Trophoblast cell (in vitro differentiated cells and primary cell): ENCODE data around the gene RANGRF.

ENCODE experiments used
- DNase-seq, 2 donors: peaks; one replicate each; pipeline ENCODE4 v3.0.0-alpha.2; 2016
- H2AFZ ChIP-seq: 2 replicates; pipeline ENCODE4 v1.6.1; 2013; ENCODE audit warnings: low read length, moderate library complexity, mild to moderate bottlenecking; ENCODE audit not compliant: insufficient read depth, poor library complexity
- H2AK5ac ChIP-seq: 2 replicates; pipeline ENCODE4 v1.6.1; 2013; ENCODE audit warnings: mild to moderate bottlenecking, low read length
- H2BK120ac ChIP-seq: 2 replicates; pipeline ENCODE4 v1.6.1; 2013; ENCODE audit warnings: low read length, mild to moderate bottlenecking, moderate library complexity; ENCODE audit not compliant: insufficient read depth, poor library complexity
- H2BK12ac ChIP-seq: 2 replicates; pipeline ENCODE4 v1.6.1; 2013; ENCODE audit warnings: mild to moderate bottlenecking, low read length, moderate library complexity
- H2BK5ac ChIP-seq: 2 replicates; pipeline ENCODE4 v1.6.1; 2013; ENCODE audit warnings: low read length, low read depth, moderate library complexity, mild to moderate bottlenecking; ENCODE audit not compliant: poor library complexity
- H3K14ac ChIP-seq: 2 replicates; pipeline ENCODE4 v1.6.1; 2013; ENCODE audit warnings: mild to moderate bottlenecking, low read length
- H3K18ac ChIP-seq: 2 replicates; pipeline ENCODE4 v1.6.1; 2013; ENCODE audit warnings: mild to moderate bottlenecking, low read length
- H3K23ac ChIP-seq: 2 replicates; pipeline ENCODE4 v1.6.1; 2013; ENCODE audit warnings: low read length
- H3K27ac ChIP-seq: 2 replicates; pipeline ENCODE4 v1.5.1; 2013; ENCODE audit warnings: low read depth, mild to moderate bottlenecking, inconsistent platforms, low read length, moderate library complexity
- H3K27me3 ChIP-seq: 2 replicates; pipeline ENCODE4 v1.6.1; 2013; ENCODE audit warnings: inconsistent platforms, mild to moderate bottlenecking, low read length, moderate library complexity; ENCODE audit not compliant: insufficient read depth
- H3K36me3 ChIP-seq, 2 experiments: 1 replicate in 1 of 2; 2 replicates in 1 of 2; pipeline ENCODE4 v1.6.1; 2013; ENCODE audit warnings: low read length in 2 of 2, mild to moderate bottlenecking in 2 of 2, moderate library complexity in 1 of 2; ENCODE audit not compliant: insufficient read depth in 2 of 2, control insufficient read depth in 1 of 2
- H3K4ac ChIP-seq: 2 replicates; pipeline ENCODE4 v1.6.1; 2013; ENCODE audit warnings: low read depth, mild to moderate bottlenecking, low read length, moderate library complexity
- H3K4me1 ChIP-seq, 2 experiments: 1 replicate in 1 of 2; 2 replicates in 1 of 2; pipeline ENCODE4 v1.6.1; 2013; ENCODE audit warnings: low read length in 2 of 2, mild to moderate bottlenecking in 2 of 2, moderate library complexity in 1 of 2; ENCODE audit not compliant: insufficient read depth in 2 of 2, control insufficient read depth in 1 of 2
- H3K4me2 ChIP-seq: 2 replicates; pipeline ENCODE4 v1.6.1; 2013; ENCODE audit warnings: inconsistent platforms, mild to moderate bottlenecking, low read length, moderate library complexity
- H3K4me3 ChIP-seq: 2 replicates; pipeline ENCODE4 v1.5.1; 2013; ENCODE audit warnings: mild to moderate bottlenecking, low read depth, low read length, inconsistent platforms
- H3K79me1 ChIP-seq: one replicate; pipeline ENCODE4 v1.6.1; 2013; ENCODE audit warnings: low read length
- H3K79me2 ChIP-seq: 2 replicates; pipeline ENCODE4 v1.6.1; 2013; ENCODE audit warnings: low read length, mild to moderate bottlenecking; ENCODE audit not compliant: control insufficient read depth, insufficient read depth, poor library complexity
- H3K9ac ChIP-seq: 2 replicates; pipeline ENCODE4 v1.6.1; 2013; ENCODE audit warnings: mild to moderate bottlenecking, low read length
- H3K9me3 ChIP-seq: 2 replicates; pipeline ENCODE4 v1.6.1; 2013; ENCODE audit warnings: low read depth, mild to moderate bottlenecking, control low read depth, inconsistent platforms, low read length; ENCODE audit not compliant: insufficient read depth
- H4K12ac ChIP-seq: 2 replicates; pipeline ENCODE4 v1.6.1; 2013; ENCODE audit warnings: low read depth, mild to moderate bottlenecking, low read length, moderate library complexity
- H4K8ac ChIP-seq: 2 replicates; pipeline ENCODE4 v1.6.1; 2013; ENCODE audit warnings: low read depth, mild to moderate bottlenecking, low read length, moderate library complexity
- H4K91ac ChIP-seq: one replicate; pipeline ENCODE4 v1.6.1; 2013; ENCODE audit warnings: low read depth, mild to moderate bottlenecking, low read length, moderate library complexity
- WGBS: extraction: QIAGEN DNeasy Blood & Tissue Kit; methylation state at CpG from one replicate; pipeline ENCODE4 v1.1.7; 2013; ENCODE audit warnings: missing lambda C conversion rate; ENCODE audit not compliant: insufficient read length, insufficient coverage; ENCODE audit errors: extremely low coverage; 5-methylcytosine and 5-hydroxymethylcytosine counted together

RANGRF gene

DNA sequence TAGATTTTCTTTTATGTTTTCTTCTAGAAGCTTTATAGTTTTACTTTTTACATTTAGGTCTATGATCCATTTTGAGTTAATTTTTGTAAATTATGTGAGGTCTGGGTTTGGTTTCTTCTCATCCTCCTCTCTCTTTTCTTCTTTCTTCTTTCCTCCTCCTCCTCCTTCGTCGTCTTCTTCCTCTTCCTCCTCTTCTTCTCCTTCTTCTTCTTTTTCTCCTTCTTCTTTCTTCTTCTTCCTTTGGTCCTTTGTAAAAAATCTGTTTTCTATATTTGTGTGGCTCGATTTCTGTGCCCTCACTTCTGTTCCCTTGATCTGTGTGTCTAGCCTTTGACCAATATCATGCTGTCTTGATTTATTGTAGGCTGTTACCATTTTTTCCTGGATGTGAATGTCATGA lies 11.8 kb downstream of the RANGRF start:
- WGBS: no CpG with 5 or more reads among the region's 3 CpGs
- H3K79me2 ChIP-seq: peaks cover 2% of the 10 kb centered on the region
- no peaks in the 10 kb centered on the region for H3K27me3 ChIP-seq
- H3K9ac ChIP-seq: no peak overlapping the region
- H2BK5ac ChIP-seq: no peak overlapping the region
- H3K27ac ChIP-seq: no peak overlapping the region
- no peaks in the 10 kb centered on the region for H3K4me1 ChIP-seq
- no peak for DNase-seq
- H2BK120ac ChIP-seq: no peak overlapping the region
- no peaks in the 10 kb centered on the region for H3K9me3 ChIP-seq
- H3K14ac ChIP-seq: no peak overlapping the region
- H3K36me3 ChIP-seq: no peaks in the 10 kb centered on the region
- no peak overlapping the region for H3K4me3 ChIP-seq
- no peak overlapping the region for H2BK12ac ChIP-seq
- peaks cover 5% of the 10 kb centered on the region for H3K79me1 ChIP-seq
- no peak overlapping the region for H4K12ac ChIP-seq
- no peak overlapping the region for H4K91ac ChIP-seq
- H3K4ac ChIP-seq: no peak overlapping the region
- H2AK5ac ChIP-seq: no peak overlapping the region
- H4K8ac ChIP-seq: no peak overlapping the region
- no peak overlapping the region for H3K23ac ChIP-seq
- no peak overlapping the region for H2AFZ ChIP-seq
- H3K4me2 ChIP-seq: no peak overlapping the region
- no peak overlapping the region for H3K18ac ChIP-seq

DNA sequence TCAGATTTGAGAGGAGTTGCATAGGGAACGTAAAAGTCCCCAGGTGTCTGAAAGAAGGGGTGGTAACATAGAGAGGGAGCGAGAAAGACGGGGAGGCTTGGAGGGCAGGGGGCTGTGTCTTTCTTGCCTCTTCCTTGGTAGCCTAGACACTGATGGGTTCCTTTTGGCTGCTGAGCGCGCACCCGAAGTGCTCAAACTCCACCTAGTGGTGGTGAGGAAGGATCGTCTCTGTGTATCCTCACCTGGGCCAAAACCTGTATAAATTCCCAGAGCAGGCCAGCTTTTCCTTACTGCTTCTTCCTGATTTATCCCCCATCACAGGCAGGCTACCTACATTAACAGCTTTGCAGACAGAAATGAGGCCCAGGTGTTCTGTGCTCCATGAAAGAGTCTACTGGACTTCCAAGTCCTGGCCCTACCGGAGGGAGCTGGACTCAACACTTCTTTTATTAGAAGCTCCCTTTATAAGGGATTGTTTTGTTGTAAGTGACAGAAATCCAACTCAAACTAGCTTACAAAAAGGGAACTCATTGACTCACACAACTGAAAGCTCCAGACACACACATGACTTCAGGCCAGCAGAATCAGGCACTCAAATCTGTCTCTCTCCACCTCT lies 12.3 kb downstream of the RANGRF start:
- Histone ChIP-seq H3K18ac (no peak overlapping the region), H3K4me1 (no peaks in the 10 kb centered on the region), H3K36me3 (no peaks in the 10 kb centered on the region), H2BK120ac (no peak overlapping the region), H3K23ac (no peak overlapping the region), H3K9me3 (no peaks in the 10 kb centered on the region), H3K9ac (no peak overlapping the region), H3K27ac (no peak overlapping the region), H3K4ac (no peak overlapping the region), H3K4me3 (no peak overlapping the region), H2BK5ac (no peak overlapping the region), H4K91ac (no peak overlapping the region), H2BK12ac (no peak overlapping the region), H3K79me1 (peaks cover under 1% of the 10 kb centered on the region), H3K79me2 (no peaks in the 10 kb centered on the region), H4K8ac (no peak overlapping the region), H3K4me2 (no peak overlapping the region), H2AK5ac (no peak overlapping the region), H4K12ac (no peak overlapping the region), H2AFZ (no peak overlapping the region), H3K27me3 (no peaks in the 10 kb centered on the region), H3K14ac (no peak overlapping the region)
- peak; percentile 62 to 85 for DNase-seq
- WGBS: no CpG with 5 or more reads among the region's 8 CpGs

DNA sequence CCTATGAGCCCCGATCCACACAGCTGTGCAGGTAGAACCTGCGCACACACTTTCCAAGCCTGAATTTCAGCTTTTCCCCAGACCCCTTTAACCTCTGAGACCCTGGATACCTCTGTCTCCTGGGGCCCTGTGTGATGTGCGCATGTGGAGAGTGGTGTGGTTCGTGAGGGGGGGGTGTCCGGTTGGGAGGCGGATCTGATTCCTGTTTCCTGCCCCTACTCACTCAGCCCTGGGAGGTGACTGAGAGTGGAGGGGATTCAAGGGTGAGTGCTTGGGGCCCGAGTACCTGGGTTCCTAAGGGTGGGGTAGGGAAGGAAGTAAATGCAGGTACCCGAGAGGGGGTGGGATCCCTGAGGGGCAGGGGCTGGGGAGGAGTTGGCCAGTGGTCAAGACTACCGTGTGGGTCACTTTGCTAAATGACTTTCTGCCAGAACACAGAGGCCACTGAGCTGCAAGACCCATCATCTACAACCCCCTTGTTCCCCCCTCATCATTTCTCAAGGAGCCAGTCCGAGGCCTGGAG lies 22.2 kb downstream of the RANGRF start:
- Histone ChIP-seq H3K4me1 (peaks cover 4 to 7% of the 10 kb centered on the region in 2 experiments), H3K4ac (no peak overlapping the region), H3K9me3 (peaks cover 5% of the 10 kb centered on the region), H3K27ac (no peak overlapping the region), H3K14ac (no peak overlapping the region), H4K8ac (no peak overlapping the region), H3K79me1 (no peaks in the 10 kb centered on the region), H3K27me3 (peaks cover 13% of the 10 kb centered on the region), H2BK5ac (no peak overlapping the region), H2BK12ac (no peak overlapping the region), H4K12ac (no peak overlapping the region), H2BK120ac (no peak overlapping the region), H3K4me3 (no peak overlapping the region), H3K36me3 (no peaks in the 10 kb centered on the region), H3K4me2 (no peak overlapping the region), H3K18ac (no peak overlapping the region), H4K91ac (no peak overlapping the region), H3K23ac (no peak overlapping the region), H3K79me2 (no peaks in the 10 kb centered on the region), H2AK5ac (no peak overlapping the region), H3K9ac (no peak overlapping the region), H2AFZ (no peak overlapping the region)
- WGBS: no CpG with 5 or more reads among the region's 10 CpGs
- no peak for DNase-seq

DNA sequence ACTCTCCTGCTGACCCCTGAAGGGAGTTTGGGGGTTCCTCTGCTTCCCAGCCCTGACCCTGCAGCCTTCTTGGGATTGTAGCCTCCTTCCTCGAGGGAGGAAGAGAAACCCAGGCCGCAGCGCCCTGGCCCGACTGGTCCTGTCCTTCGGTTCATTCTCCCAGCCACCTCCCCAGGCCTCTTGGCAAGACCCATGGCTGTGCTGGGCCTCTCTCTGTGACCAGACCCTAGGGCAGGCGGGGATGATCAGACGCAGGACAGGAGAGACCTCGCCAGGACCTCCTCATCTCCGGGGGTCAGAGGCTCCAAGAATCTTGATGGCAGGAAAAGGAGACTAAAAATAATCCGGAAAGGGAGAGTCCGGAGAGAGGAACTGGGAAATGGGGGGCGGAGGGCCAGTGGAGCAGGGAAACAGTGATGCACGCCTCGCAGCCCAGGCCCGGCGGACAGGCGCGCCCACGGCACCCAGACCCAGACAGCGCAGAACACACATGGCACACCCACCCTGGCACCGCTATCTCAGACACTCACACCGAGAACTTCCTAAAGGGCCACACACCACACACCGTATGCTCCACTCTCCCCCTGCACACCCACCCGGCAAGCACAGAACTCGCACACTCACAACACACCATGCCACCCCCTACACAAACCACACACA lies 22.8 kb downstream of the RANGRF start:
- H3K9ac ChIP-seq: no peak overlapping the region
- H3K14ac ChIP-seq: no peak overlapping the region
- no peak overlapping the region for H3K27ac ChIP-seq
- H2AFZ ChIP-seq: no peak overlapping the region
- no peak overlapping the region for H4K12ac ChIP-seq
- peaks cover 5% of the 10 kb centered on the region for H3K9me3 ChIP-seq
- no peak overlapping the region for H3K4me2 ChIP-seq
- H3K4me3 ChIP-seq: no peak overlapping the region
- H3K79me1 ChIP-seq: no peaks in the 10 kb centered on the region
- WGBS: no CpG with 5 or more reads among the region's 25 CpGs
- H3K4ac ChIP-seq: no peak overlapping the region
- peaks cover 18% of the 10 kb centered on the region for H3K27me3 ChIP-seq
- H2BK120ac ChIP-seq: no peak overlapping the region
- no peak overlapping the region for H2BK5ac ChIP-seq
- H3K23ac ChIP-seq: no peak overlapping the region
- H3K79me2 ChIP-seq: no peaks in the 10 kb centered on the region
- no peak overlapping the region for H2BK12ac ChIP-seq
- no peak overlapping the region for H4K91ac ChIP-seq
- H3K36me3 ChIP-seq: no peaks in the 10 kb centered on the region
- H2AK5ac ChIP-seq: no peak overlapping the region
- H3K18ac ChIP-seq: no peak overlapping the region
- H3K4me1 ChIP-seq: peaks cover 4 to 7% of the 10 kb centered on the region in 2 experiments
- no peak for DNase-seq
- H4K8ac ChIP-seq: no peak overlapping the region
